Right lung (tissue), 5 donors: ENCODE measurements around the gene MBD3. TPM values are rescaled to one million over a fixed set of nuclear protein-coding genes. Genes with fewer than 3 reads are reported as not detected.

Experiments used
- DNase-seq, 2 donors: peaks; one replicate each; pipeline ENCODE4 v3.0.0-alpha.2; 2013
- polyA plus RNA-seq, 5 donors: library from polyadenylated mRNA; unstranded; fragments of 120-200 nt; gene quantifications; one replicate each; pipeline versions ENCODE4 v1.2.1 to v1.2.3, GENCODE V29; 2013; ENCODE audit warnings: inconsistent platforms in 1 of 5, low replicate concordance in 1 of 5; ENCODE audit not compliant: insufficient read length in 5 of 5, insufficient read depth in 1 of 5

MBD3 gene
- polyA plus RNA-seq, 5 donors, result 35.7 to 87.1 (median 46.5) TPM

DNA sequence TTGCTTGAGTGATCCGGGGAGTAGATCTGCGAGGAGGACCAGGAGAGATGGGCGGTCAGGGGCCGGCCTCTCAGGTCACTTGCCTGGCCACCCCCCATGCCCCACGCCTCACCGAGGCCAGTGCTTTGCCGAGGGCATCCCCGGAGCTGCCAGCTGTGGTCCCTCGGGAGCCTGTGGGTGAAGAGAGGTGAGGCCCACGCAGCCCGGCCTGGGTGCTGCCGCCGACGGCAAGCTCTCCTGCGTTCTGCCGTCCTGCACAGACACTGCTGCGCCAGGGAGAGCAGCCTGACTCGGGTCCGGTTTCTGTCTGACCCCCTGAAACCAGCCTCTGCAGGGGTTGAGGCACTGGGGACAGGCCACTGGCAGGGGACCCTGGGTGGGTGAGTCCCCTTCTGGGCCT lies 28.4 kb upstream of the MBD3 start:
- no peak for DNase-seq

DNA sequence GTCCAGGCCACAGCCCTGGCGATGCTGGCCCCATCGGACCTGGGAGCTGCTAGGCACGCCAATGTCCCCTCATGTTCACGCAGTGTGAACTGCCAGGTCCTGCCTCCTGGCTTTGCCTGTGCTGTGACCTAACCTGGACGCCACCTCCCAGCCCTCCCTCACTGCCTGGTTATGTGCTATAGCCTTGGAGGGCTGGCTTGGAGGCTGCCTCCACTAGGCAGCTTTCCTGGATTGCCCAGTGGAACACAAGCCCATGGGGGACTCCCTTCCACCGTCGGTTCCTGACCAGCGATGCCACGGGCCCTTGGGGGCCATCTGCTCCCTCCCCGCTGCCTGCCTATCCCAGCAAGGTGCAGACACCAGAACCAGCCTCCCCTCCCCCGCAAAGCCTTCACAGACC lies 27.8 kb upstream of the MBD3 start:
- no peak for DNase-seq

DNA sequence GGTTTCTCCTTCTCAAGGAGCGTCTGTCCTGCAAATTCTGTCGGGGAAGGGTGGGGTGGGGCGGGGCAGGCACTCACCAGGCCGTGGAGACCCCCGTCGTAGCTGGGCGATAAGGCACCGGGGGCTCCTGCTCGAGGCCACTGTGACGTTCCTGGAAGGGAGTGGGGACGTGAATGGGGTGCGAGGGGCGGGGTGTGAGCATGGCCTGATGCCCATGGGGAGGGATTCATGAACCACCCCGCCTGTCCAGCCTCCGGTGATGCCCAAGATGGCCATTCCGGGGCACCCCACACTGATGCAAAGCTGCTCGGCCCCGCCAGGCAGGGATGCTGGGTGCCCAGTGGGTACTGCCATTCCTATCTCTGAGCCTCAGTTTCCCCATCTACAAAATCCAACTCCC lies 27.0 kb upstream of the MBD3 start:
- DNase-seq, result no peak

DNA sequence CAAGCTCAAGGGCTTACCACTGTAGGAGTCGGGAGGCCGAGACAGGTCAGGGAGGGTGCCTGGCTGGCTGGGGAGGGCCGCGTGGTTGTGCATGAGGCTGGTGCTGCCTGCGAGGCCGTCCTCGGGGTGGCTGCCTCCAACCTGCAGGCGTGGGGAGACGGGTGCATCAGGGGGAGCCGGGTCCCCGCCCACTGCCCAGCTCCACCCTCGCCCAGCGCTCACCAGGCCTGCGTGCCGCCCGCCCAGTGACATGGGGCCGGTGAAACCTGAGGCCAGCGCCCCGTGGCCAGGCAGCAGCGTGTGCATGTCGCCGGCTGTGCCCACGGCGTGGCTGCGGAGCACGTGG lies 26.4 kb upstream of the MBD3 start:
- DNase-seq, result no peak

DNA sequence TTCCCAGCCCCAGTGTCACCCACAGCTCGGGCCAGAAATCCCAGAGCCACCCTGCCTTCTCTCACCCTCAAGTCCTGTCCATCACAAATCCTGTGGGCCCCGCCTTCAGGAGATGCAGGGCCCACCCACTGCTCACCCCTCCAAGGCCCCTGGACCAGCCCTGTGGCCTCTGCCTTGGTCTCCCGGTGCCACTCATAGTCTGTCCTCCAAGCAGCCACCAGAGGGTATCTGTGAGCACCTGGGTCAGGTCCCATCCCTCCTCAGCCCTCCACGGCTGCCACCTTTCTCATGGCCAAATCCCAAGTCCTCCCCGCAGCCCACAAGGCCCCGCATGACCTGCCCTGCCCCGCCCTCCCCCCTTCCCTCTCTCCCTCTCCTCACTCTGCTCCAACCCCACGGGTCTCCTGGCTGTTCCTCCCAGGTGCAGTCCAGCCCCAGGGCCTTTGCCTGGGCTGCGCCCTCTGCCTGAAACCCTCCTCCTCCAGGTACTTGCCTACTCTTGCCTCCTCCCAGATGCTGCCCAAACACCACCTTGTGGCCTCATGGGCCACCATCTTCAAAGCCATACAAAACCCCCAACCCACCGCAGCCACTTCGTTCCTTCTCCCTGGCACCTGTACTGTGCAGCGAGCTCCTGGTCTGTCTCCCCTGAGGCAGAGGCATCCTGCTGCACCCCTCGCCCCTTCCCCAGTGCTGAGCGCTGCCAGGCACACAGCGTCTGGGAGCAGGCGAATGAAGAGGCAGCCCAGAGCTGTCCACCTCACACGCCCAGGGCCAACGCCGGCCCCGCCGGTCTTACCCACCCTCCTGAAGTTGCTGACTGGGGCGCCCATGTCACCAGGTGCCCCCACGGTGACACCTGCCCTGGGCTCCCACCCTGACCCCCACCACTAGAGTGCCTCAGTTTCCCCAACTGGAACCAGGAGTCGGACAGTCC lies 25.8 kb upstream of the MBD3 start:
- no peak for DNase-seq

DNA sequence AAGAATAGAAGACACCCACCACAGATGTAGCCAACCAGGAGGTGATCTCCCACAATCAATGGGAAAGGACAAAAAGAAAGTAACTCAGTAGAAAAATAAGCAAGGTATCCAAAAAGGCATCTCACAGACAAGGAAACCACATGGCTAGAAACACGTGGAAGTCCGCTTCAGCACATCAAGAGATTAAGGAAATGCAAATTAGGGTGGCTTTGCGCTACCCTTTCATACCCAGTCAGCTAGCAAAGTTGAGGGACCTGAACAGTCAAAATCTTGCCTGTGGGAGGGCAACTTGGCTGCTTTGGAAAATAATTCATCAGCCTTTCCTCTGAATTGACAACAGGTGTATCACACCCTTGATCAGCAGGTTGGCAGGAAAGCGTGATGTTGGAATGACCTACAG lies 24.2 kb upstream of the MBD3 start:
- no peak for DNase-seq

DNA sequence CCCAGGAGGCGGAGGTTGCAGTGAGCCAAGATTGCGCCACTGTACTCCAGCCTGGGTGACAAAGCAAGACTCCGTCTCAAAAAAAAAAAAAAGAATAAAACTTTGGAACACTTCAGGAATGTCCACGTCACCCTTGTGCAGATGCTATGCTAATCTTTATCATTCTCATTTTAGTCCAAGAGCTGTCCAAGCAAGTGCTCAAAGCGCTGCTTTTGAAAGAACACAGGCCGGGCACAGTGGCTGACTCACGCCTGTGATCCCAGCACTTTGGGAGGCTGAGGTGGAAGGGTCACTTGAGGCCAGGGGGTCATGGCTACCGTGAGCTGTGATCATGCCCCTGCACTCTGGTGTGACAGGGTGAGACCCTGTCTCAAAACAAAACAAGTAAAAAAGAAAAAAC lies 23.7 kb upstream of the MBD3 start:
- no peak for DNase-seq

DNA sequence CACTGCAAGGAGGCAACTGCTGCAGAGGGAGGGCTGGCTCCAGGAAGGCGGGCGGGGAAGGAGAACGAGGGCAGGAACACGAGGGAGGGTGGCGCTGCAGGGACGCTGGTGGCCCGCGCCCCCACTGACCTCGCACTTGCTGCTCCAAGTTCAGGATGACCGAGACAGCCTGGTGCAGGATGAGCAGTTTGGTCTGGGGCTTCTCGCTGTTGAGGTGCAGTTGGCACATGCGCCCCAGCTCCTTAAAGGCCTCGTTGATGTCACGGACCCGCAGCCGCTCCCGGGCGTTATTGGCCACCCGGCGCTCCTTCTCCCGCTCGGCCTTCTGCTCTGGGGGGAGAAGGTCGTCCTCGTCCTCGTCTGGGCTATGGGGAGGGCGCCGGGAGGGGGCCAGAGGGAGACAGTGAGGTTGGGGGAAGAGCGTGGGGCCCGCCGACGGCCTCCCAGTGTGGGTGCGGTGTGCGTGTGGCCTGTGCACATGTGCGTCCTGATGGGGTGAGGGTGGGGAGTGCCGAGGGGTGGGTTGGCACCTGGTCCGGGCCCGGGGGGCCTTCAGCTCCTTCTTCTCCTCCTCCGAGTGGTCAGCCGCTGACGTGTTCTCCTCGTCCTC lies 22.6 kb upstream of the MBD3 start:
- DNase-seq, result no peak

DNA sequence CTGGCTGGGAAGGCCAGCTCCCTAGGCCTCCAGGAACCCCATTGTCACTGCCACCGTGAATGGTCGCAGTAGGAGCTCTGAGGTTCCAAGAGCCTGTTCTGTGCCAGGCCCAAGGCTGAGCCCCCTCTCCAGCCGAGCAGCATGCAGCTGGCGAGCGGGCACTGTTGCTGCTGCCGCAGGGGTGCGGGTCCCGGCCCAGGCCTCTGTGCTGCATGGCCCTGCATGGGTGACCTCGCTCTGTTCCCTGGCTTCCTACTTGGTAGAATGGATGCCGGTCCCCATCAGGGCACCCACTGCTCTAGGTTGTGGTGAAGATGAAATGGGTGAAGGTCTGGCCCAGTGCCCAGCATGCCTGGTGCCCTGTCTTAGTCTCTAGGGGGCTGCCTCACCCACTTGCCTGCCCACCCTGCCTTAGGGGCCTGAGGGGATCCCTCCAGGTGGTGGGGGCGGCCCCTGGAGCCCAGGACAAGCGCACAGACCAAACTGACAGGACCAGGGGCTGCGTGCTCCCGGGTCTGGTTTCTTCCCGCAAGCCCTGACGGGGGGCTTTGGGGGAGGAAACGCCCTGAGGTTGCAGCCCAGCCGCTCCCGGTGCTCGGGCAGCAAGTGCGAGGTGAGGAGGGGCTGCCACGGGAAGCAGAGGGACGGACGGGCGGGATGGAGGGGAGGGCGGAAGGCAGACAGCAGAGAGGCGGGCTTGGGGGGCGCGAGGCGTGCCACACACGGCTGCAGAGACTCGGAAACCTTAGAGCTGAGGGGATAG lies 21.3 kb upstream of the MBD3 start:
- DNase-seq, result no peak

DNA sequence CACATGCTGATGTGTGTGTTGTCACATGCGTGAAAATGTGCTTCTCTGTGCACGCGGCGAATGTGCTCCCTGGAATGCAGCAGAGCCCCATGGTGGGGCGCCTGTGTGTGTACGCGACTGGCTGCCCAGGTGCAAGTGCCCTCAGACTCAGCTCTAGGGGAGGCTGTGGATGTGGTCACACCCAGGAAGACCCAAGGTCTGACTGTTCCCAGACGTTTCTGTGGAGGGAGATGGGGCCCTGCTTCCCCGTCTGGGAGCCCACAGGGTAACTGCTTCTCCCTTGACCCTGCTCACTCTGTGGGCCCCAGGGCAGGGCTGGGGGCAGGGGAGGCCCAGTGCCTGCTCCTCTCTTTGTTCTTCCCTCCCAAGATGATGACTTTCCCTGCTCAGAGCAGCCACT lies 20.5 kb upstream of the MBD3 start:
- no peak for DNase-seq

DNA sequence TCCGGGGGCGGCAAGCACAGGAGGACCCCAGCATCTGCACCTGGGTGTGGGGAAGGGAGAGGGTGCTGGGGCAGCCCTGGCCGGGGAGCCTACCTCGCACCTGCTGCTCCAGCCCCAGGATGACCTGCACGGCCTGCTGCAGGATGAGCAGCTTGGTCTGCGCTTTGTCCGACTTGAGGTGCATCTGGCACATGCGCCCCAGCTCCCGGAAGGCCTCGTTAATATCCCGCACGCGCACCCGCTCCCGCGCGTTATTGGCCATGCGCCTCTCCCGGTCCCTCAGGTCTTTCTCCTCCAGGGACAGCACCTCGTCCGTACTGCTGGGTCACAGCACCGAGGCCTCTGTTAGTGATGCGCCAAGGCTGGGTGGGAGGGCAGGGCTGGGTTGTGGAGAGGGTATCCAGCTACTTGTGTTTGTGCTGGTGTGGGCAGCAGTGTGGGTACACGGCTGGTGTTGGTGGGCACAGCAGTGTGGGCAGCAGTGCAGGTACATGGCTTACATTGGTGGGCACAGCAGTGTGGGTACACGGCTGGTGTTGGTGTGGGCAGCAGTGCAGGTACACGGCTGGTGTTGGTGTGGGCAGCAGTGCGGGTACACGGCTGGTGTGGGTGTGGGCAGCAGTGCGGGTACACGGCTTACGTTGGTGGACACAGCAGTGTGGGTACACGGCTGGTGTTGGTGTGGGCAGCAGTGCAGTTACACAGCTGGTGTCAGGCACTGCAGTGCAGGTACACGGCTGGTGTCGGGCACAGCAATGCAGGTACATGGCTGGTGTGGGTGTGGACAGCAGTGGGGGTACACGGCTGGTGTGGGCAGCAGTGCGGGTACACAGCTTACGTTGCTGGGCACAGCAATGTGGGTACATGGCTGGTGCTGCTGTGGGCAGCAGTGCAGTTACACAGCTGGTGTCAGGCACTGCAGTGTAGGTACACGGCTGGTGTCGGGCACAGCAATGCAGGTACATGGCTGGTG lies 19.7 kb upstream of the MBD3 start:
- no peak for DNase-seq

DNA sequence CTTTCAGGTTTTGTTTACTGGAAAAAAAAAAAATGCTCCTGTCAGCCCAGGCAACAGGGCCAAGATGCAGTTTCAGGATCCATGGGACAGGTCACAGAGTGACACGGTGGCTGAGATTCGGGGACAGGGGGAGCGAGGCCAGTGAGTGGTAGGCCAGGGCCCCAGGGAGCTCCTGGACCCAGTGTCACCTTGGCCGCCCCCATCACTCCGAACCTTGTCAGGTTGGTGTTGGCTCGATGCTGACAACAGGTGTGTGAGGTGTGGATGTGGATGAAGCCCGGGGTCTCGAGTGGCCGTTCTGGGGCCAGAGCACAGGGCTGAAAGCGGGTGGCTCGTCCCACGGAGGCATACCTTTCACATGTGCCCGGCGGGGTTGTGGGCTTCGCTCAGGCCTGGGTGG lies 18.7 kb upstream of the MBD3 start:
- no peak for DNase-seq

DNA sequence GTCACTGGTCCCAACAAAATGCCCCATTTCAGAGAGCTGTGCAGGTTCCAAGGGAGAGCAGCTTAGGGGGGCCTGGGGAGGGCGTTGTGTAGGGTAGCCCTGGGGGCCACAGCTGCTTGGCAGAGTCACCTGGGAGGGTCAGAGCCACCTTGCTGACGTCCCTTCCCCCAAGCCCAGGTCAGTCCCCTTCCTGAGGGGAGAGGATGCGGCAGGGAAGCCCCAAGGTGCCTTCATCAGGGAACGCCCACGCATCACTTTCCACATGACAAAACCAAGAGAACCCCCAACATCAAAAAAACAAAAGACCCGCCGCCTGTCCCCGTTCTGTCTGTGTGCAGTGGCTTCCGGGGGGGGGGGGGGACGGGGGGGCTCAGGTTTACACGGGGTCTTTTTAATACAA lies 17.9 kb upstream of the MBD3 start:
- no peak for DNase-seq

DNA sequence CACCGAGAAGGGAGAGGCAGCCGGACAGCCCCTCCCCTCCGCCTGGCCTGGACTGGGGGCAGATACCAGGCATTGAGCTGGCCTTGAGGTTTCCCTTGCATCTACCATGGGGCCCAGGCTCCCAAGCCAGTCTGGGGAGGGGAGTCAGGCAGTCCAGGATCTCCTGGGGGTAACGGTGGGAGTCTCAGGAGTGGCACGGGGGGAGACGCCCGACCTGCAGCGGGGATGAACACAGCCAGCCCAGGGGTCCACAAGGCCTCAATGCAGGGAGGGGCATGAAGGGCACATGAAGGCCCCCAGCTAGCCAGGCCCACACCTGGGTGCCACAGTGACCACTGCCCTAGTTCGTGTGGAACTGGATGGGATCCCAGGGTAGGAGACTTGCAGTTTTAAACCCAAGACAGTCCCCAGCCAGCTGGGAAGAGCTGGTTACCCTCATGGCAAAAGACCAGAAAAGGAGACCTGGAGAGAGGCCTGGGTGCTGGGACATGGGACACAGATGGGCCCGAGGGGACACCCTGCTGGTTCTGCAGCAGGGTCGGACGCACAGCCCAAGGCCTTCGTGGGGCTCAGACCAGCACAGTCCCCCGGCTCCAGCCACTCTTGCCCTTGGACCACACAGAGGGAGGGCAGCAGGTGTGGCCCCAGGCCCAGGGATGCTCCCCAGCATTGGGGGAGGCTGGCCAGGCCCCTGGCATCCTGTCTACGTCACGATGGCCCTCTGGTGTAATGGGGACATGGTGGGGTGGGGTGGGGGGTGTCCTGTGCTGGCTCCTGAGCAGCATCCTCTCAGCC lies 17.2 kb upstream of the MBD3 start:
- no peak for DNase-seq

DNA sequence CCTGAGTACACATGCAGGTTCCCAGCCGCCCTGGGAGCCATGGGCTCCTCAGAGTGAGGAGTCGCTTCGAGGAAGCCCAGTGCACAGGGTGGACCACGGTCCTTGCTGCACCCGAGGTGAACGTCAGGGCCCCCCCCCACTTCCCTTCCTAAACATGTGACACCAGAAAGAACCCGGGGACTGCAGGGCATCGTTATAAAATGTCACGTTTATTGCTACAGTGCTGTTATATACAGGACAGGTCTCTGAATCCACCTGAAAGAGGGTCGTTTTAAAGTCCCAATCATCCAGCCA lies 16.4 kb upstream of the MBD3 start:
- no peak for DNase-seq

DNA sequence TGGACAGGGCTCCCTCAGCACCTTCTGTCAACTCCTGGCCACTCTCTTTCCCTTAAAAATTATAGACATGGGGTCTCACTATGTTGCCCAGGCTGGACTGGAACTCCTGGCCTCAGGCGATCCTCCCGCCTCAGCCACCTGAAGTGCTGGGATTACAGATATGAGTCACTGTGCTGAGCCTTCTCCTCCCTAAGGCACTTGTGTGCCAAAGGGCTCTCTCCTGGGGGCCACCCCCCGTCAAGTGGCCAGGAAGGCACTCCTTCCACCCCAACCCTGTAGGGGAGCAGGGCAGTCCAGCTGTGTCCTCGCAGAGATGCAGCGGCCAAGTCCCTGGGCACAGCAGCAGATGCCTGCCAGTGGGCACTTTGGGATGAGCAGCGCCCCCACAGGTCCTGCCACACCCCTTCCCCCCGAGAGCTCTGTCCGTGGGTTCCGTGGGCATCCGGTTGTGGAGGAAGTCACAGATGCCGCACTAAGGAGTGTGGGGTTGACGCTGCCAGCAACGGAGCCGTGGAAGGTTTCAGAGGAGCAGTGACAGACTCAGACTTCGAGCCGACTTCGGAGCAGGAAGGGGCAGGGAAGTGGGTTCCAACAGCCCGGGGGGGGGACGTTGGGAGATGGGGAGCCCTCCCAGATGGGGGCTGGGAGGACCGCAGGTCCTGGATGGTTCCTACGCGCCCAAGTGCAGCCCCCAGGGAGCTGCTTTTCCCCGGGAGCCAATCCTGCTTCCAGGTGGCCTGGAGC lies 15.9 kb upstream of the MBD3 start:
- DNase-seq, result no peak

DNA sequence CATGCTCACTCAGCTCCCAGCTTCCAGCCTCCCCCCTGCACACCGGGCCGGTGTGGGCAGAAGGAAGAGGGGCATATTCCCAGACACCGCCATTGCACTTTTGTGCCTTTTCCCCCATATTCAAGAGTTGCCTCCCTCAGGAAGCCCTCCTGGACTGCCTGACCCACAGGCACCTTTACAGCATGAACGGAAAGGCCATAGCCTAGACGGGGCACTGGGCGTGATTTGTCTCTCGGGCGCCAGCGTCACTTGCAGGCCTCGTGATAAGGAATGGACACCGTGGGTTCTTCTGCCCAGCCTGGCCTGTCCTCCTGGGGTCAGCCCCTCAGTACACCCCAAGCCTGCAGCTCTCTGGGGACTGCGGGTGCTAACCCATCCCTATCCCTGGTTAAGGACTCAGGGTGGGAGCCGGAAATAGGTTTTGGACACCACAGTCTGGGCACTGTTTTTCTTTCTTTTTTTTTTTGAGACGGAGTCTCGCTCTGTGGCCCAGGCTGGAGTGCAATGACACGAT lies 13.5 kb upstream of the MBD3 start:
- no peak for DNase-seq

DNA sequence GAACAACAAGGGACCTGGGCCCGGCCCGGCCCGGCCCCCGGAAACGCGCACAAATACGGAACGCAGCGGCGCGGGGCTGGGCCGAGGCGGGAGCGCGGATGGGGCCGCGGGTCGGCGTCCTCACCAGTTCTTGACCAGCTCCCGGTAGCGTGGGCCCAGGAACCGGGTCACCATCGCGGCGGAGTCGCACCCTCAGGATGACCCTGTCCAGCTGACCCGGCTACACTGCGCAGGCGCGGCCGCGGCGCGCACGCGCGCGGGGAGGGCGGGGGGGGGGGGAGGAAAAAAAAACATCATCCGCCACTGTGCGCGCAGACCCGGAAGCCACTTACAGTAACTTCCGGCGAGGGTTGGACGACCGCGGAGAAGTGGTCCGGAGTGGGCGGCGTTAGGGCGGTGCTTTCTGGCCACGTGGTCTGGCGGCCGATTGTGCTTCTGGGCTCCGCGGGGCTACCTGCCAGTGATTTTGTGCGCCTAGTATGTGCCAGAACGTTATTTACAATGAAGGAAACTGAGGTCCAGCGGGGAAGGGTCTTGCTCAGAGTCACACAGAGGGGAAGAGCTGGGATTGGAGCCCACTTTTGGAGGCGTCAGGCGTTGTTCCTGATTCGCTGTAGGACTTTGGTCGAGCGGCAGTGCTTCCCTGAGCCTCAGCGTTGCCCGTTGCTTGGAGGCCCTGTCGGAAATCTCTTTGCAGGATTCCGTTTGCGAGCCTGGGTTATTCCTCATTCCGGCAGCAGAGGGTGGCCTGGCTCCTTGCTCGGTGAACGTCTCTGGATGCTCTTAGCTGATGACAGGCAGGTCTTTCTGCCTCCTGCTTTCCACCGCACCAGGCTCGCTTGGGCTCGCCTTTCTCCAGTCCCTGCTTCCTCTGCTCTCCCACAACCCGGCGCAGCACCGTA lies 12.8 kb upstream of the MBD3 start, which contains the start of gene UQCR11:
UQCR11 (minus strand) TSS at position 227 of the 902 bp plus-strand sequence; CDS start at position 174, 53 bp downstream.
- peak; percentile 95 for DNase-seq
